Stomach (tissue), 9 donors: ENCODE measurements around the gene GDI2. TPM values are rescaled to one million over a fixed set of nuclear protein-coding genes. Genes with fewer than 3 reads are reported as not detected.

Experiments
- DNase-seq, 2 donors: peaks; one replicate each; pipeline versions ENCODE4 v3.0.0 to v3.0.0-alpha.2; 2013 to 2019
- H3K27ac ChIP-seq, 5 donors: fragments of 200-600 bp in 4 of 5; sonication (generic) in 4 of 5; one replicate each; pipeline ENCODE4 v1.5.1; 2013 to 2019; ENCODE audit warnings: mild to moderate bottlenecking in 1 of 5, moderate library complexity in 1 of 5
- H3K27me3 ChIP-seq, 3 donors: fragments of 200-600 bp; sonication (generic); one replicate each; pipeline ENCODE4 v1.5.1; 2017 to 2019; ENCODE audit warnings: mixed run types in 1 of 3
- H3K36me3 ChIP-seq, 4 donors: fragments of 200-600 bp; sonication (generic); 1 replicate in 3 of 4; 2 replicates in 1 of 4; pipeline ENCODE4 v1.5.1; 2016 to 2019
- H3K4me1 ChIP-seq, 4 donors: fragments of 200-600 bp; sonication (generic); one replicate each; pipeline ENCODE4 v1.5.1; 2016 to 2019
- H3K4me3 ChIP-seq, 4 donors: fragments of 200-600 bp; sonication (generic) in 3 of 4; one replicate each; pipeline ENCODE4 v1.5.1; 2016 to 2019; ENCODE audit warnings: mild to moderate bottlenecking in 1 of 4
- H3K9me3 ChIP-seq, 4 donors: fragments of 200-600 bp; sonication (generic); one replicate each; pipeline ENCODE4 v1.5.1; 2016 to 2019
- EP300 ChIP-seq: sonication (generic); formaldehyde crosslinking; IDR thresholded peaks from one replicate; pipeline ENCODE4 v1.6.1; 2017; ENCODE audit warnings: antibody characterized with exemption
- POLR2A ChIP-seq, 4 donors: fragments of 450-650 bp; IDR thresholded peaks; one replicate each; pipeline ENCODE4 v1.6.1; 2016; ENCODE audit warnings: antibody characterized with exemption in 4 of 4, control low read depth in 2 of 4, mild to moderate bottlenecking in 1 of 4, moderate library complexity in 1 of 4
- POLR2AphosphoS5 ChIP-seq, 3 donors: sonication (generic); formaldehyde crosslinking; IDR thresholded peaks; one replicate each; pipeline ENCODE4 v1.6.1; 2016; ENCODE audit warnings: antibody characterized with exemption in 3 of 3
- WGBS, 5 donors: extraction: QIAGEN DNeasy Blood & Tissue Kit in 3 of 5; methylation state at CpG; one replicate each; pipeline versions ENCODE4 v1.1.5 to v1.1.7; 2013 to 2018; 5-methylcytosine and 5-hydroxymethylcytosine counted together
- intact Hi-C: fragments of 100-400 bp; cut with DNase I; formaldehyde crosslinking; loops from one replicate; pipeline ENCODE4 v1.15.1; 2023; ENCODE audit warnings: low total_unique reads
- polyA plus RNA-seq, 3 donors: library from polyadenylated mRNA; stranded (reverse); fragments of 200-250 nt; gene quantifications; one replicate each; pipeline ENCODE4 v1.2.3, GENCODE V29; 2013
- total RNA-seq, 5 donors: library from RNA; depleted of rRNA; stranded (reverse); fragments of >200 nt; gene quantifications; one replicate each; pipeline versions ENCODE4 v1.1.0 to v1.2.3, GENCODE V29; 2014 to 2016
- TF ChIP-seq, protein P1 (sequence below), 7 experiments: fragments of 450-650 bp in 4 of 7; fragments of 200-600 bp in 3 of 7; sonication (generic) in 3 of 7; IDR thresholded peaks; one replicate each; pipeline ENCODE4 v1.5.1; 2016 to 2019; ENCODE audit warnings: antibody characterized with exemption in 7 of 7, control low read depth in 2 of 7, mild to moderate bottlenecking in 1 of 7
- donor health status: healthy with polysubstance abuse.
- donor health status: Bipolar disorder and iron deficiency.
- donor health status: healthy.

GDI2 gene
- total and polyA plus RNA-seq, 8 donors, result 63.4 to 600 (median 157) TPM

DNA sequence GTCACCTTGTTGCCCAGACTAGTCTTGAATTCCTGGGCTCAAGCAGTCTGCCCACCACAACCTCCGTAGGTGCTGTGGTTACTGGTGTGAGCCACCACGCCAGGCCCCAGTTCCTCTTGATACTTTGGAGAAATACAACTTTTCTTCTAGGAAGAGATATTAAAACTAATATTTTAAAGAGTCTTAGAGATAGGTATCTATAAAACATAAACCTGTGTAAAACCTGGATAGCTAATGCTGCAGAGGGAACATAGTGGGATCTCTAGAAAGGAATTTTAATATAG is 4.8 kb upstream of the GDI2 start:
- intact Hi-C loops, result loop anchor here (10.0 kb wide), 1 partner anchor 57 kb away; no protein-coding TSS in a partner anchor
- WGBS, 5 donors, result 90 to 97% (median 92%) methylated on average over 2 of the region's 2 CpGs
- TF ChIP-seq POLR2AphosphoS5 (IDR thresholded peaks at IDR 0.05) (no peak), EP300 (no peak), POLR2A (IDR thresholded peaks at IDR 0.05) (no peak)
- TF ChIP-seq, protein P1, sequence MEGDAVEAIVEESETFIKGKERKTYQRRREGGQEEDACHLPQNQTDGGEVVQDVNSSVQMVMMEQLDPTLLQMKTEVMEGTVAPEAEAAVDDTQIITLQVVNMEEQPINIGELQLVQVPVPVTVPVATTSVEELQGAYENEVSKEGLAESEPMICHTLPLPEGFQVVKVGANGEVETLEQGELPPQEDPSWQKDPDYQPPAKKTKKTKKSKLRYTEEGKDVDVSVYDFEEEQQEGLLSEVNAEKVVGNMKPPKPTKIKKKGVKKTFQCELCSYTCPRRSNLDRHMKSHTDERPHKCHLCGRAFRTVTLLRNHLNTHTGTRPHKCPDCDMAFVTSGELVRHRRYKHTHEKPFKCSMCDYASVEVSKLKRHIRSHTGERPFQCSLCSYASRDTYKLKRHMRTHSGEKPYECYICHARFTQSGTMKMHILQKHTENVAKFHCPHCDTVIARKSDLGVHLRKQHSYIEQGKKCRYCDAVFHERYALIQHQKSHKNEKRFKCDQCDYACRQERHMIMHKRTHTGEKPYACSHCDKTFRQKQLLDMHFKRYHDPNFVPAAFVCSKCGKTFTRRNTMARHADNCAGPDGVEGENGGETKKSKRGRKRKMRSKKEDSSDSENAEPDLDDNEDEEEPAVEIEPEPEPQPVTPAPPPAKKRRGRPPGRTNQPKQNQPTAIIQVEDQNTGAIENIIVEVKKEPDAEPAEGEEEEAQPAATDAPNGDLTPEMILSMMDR (IDR thresholded peaks at IDR 0.05), result no peak
- H3K27me3 ChIP-seq, result no peaks in the 10 kb centered on the region
- no peak for DNase-seq
- no peak overlapping the region for H3K27ac ChIP-seq
- H3K9me3 ChIP-seq, result no peaks in the 10 kb centered on the region
- H3K4me1 ChIP-seq, result peaks cover 4 to 14% (median 12%) of the 10 kb centered on the region in 4 donors
- no peak overlapping the region for H3K4me3 ChIP-seq
- no peaks in the 10 kb centered on the region for H3K36me3 ChIP-seq

DNA sequence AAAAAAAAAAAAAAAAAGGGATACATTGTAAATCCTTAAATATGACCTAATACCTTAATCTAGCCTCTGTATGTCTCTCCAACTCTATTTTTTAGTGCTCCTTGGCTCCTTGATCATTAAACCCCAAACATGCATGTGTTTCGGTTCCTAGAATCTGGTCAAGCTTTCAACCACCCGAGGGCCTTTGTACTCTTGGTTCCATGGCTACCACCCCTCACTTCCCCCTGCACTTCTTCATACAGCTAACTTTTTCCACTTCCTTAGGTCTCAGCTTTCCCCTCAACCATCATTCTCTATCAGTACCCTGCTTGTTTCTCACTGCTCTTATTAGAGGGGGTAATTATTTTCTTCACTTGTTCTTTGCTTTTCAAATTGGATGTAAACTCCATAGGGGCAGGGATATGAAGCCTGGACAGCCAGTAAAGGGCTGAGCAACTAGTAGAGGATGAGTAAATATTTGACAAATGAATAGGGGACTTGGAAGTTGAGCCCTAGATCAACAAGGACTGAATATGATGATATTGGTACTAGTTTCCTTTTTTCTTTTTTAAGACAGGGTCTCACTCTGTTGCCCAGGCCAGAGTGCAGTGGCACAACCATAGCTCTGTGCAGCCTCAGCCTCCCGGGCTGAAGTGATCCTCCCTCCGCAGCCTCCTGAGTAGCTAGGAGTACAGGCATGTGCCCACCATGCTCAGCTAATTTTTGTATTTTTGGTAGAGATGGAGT is 4.3 kb upstream of the GDI2 start:
- no peak overlapping the region for H3K27ac ChIP-seq
- no peaks in the 10 kb centered on the region for H3K9me3 ChIP-seq
- H3K27me3 ChIP-seq, result no peaks in the 10 kb centered on the region
- H3K4me1 ChIP-seq, result peaks cover 4 to 14% (median 12%) of the 10 kb centered on the region in 4 donors
- WGBS, 5 donors, result 85 to 93% (median 88%) methylated on average over 4 of the region's 4 CpGs
- no peak for TF ChIP-seq EP300
- no peak for TF ChIP-seq POLR2A (IDR thresholded peaks at IDR 0.05)
- TF ChIP-seq, protein P1 (IDR thresholded peaks at IDR 0.05), result no peak
- intact Hi-C loops, result loop anchor here (10.0 kb wide), 1 partner anchor 57 kb away; no protein-coding TSS in a partner anchor
- no peak overlapping the region for H3K4me3 ChIP-seq
- no peak for DNase-seq
- no peaks in the 10 kb centered on the region for H3K36me3 ChIP-seq

DNA sequence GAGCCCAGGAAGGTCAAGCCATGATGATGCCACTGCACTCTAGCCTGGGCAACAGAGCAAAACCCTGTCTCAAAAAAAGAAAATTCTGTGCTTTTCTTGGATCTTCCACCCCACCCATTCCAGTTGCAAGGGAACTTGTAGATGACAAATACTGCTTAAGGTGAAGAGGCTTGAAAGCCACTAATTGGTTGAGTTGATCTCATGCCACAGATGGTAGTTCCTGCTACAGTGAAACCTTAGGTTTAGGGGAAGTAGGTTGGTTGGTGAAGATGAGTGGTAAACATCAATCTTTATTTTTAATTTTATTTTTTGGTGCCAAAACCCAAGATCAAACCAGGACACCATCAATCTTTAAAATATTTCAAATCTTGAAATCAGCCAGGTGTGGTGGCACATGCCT is 2.9 kb upstream of the GDI2 start:
- intact Hi-C loops, result loop anchor here (10.0 kb wide), 1 partner anchor 59 kb away; no protein-coding TSS in a partner anchor
- Histone ChIP-seq H3K27ac (no peak overlapping the region), H3K27me3 (no peaks in the 10 kb centered on the region), H3K4me3 (no peak overlapping the region), H3K4me1 (peaks cover 4 to 25% (median 22%) of the 10 kb centered on the region in 4 donors), H3K9me3 (no peaks in the 10 kb centered on the region), H3K36me3 (no peaks in the 10 kb centered on the region)
- TF ChIP-seq, protein P1 (IDR thresholded peaks at IDR 0.05), result no peak
- TF ChIP-seq POLR2AphosphoS5 (IDR thresholded peaks at IDR 0.05), result no peak
- TF ChIP-seq EP300, result no peak
- no peak for TF ChIP-seq POLR2A (IDR thresholded peaks at IDR 0.05)
- DNase-seq, result no peak

DNA sequence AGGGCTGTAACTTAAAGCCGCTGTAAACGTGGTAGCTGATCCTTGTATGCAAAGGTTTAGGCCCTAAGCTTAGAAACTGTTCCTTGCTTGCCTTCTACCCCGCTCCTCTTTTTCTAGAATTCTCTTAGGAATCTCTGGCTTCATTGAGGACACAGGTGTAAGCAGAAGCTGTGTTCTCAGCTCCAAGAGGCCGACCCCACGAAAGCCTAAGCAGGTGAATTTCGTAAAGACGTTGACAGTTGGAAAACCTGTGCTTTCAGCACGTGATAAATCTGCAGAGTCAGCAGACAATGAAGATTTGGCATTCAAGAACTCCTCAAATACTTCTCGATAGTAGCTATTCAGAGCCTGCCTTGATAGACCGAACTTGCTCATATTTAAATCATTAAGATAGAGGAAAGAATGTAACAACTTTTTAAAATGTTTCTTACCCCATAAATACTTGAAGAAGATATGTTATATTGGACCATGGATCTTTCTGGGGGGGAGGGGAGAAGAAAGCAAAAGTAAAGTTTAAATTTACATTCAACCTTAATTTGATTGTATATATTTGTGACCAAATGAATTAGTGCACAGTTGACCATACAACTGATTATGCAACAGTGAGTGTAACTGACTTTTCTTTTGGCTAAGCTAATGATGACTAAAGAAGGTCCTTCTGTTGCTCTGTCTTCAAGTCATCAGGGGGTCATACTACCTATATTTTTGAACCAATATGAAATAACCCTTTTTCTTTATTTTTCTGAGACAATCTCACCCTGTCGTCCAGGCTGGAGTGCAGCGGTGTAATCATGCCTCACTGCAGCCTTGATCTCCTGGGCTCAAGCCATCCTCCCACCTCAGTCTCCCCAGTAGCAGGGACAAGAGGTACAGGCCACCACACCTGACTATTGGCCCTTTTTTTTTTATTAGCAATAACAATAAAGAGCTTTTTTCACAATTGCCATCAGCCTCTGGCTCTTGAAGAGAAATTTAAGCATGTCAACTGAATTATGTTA is 1.2 kb upstream of the GDI2 start:
- intact Hi-C loops, result loop anchor here (10.0 kb wide), 1 partner anchor 60 kb away; no protein-coding TSS in a partner anchor
- Histone ChIP-seq H3K27ac (peak overlapping the region; percentile 93 to 100 (median 98)), H3K36me3 (no peaks in the 10 kb centered on the region), H3K4me1 (peaks cover 17 to 43% (median 36%) of the 10 kb centered on the region in 4 donors), H3K27me3 (no peaks in the 10 kb centered on the region), H3K9me3 (no peaks in the 10 kb centered on the region), H3K4me3 (peak overlapping the region; percentile 83 to 100 (median 94))
- TF ChIP-seq, protein P1 (IDR thresholded peaks at IDR 0.05), result no peak
- no peak for TF ChIP-seq POLR2AphosphoS5 (IDR thresholded peaks at IDR 0.05)
- TF ChIP-seq POLR2A (IDR thresholded peaks at IDR 0.05), result no peak
- TF ChIP-seq EP300, result no peak
- 18 to 23% (median 21%) methylated on average over 12 of the region's 12 CpGs for WGBS, 5 donors
- DNase-seq, result no peak
